WERI-Rb-1 (cell line): ENCODE results near the gene NCEH1.

Experiments used
- DNase-seq: peaks from one replicate; pipeline ENCODE4 v3.0.0-alpha.2; 2020
- H3K27ac ChIP-seq: fragments of 250-450 bp; sonication (Bioruptor Pico); 2 replicates; pipeline ENCODE4 v1.5.1; 2020; ENCODE audit warnings: mild to moderate bottlenecking, moderate library complexity
- H3K27me3 ChIP-seq: fragments of 250-450 bp; sonication (Bioruptor Pico); 2 replicates; pipeline ENCODE4 v1.5.1; 2021; ENCODE audit warnings: mild to moderate bottlenecking, low read depth, moderate library complexity; ENCODE audit not compliant: insufficient read depth, severe bottlenecking
- H3K36me3 ChIP-seq: fragments of 250-450 bp; sonication (Bioruptor Pico); 2 replicates; pipeline ENCODE4 v1.5.1; 2020; ENCODE audit warnings: mild to moderate bottlenecking, moderate library complexity
- H3K4me3 ChIP-seq: 2 replicates; pipeline ENCODE4 v1.5.1; 2011; ENCODE audit warnings: low read depth, mild to moderate bottlenecking, control low read depth, low read length
- H3K9me3 ChIP-seq: fragments of 250-450 bp; sonication (Bioruptor Pico); 2 replicates; pipeline ENCODE4 v1.5.1; 2021; ENCODE audit warnings: mild to moderate bottlenecking, moderate library complexity; ENCODE audit not compliant: severe bottlenecking
- TF ChIP-seq, protein P1 (sequence below): IDR thresholded peaks from 2 replicates; pipeline ENCODE4 v1.5.1; 2011; ENCODE audit warnings: low read depth, mild to moderate bottlenecking, control low read depth, inconsistent platforms, low read length

NCEH1 gene

DNA sequence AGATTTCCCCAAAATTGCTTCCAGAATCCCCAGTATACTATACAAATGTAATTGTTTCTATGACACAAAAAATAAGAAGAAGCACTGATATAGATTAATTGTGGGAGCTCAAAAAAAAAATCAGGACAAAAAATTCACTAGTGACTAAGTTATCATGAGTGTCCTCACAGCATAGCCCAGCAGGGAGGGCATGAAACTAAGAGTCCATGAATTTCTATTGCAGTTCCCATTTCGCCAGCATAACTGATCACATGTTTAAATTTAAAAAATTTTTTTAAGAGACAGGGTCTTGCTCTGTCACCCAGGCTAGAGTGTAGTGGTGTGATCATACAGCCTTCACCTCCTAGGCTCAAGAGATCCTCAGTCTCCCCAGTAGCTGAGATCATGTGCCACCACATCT lies 10.6 kb downstream of the NCEH1 start:
- TF ChIP-seq, protein P1, sequence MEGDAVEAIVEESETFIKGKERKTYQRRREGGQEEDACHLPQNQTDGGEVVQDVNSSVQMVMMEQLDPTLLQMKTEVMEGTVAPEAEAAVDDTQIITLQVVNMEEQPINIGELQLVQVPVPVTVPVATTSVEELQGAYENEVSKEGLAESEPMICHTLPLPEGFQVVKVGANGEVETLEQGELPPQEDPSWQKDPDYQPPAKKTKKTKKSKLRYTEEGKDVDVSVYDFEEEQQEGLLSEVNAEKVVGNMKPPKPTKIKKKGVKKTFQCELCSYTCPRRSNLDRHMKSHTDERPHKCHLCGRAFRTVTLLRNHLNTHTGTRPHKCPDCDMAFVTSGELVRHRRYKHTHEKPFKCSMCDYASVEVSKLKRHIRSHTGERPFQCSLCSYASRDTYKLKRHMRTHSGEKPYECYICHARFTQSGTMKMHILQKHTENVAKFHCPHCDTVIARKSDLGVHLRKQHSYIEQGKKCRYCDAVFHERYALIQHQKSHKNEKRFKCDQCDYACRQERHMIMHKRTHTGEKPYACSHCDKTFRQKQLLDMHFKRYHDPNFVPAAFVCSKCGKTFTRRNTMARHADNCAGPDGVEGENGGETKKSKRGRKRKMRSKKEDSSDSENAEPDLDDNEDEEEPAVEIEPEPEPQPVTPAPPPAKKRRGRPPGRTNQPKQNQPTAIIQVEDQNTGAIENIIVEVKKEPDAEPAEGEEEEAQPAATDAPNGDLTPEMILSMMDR = no peak
- Histone ChIP-seq H3K27me3 (no peaks in the 10 kb centered on the region), H3K27ac (no peak overlapping the region), H3K4me3 (no peak overlapping the region), H3K36me3 (no peaks in the 10 kb centered on the region), H3K9me3 (no peaks in the 10 kb centered on the region)
- DNase-seq = no peak

- Histone ChIP-seq H3K27me3 (no peaks in the 10 kb centered on the region), H3K4me3 (no peak overlapping the region), H3K9me3 (no peaks in the 10 kb centered on the region), H3K36me3 (no peaks in the 10 kb centered on the region), H3K27ac (no peak overlapping the region)
- TF ChIP-seq, protein P1 = no peak
- DNase-seq = no peak
Measured at GRCh38 chr3:172699031-172699430, 11.8 kb downstream of the NCEH1 start.

DNA sequence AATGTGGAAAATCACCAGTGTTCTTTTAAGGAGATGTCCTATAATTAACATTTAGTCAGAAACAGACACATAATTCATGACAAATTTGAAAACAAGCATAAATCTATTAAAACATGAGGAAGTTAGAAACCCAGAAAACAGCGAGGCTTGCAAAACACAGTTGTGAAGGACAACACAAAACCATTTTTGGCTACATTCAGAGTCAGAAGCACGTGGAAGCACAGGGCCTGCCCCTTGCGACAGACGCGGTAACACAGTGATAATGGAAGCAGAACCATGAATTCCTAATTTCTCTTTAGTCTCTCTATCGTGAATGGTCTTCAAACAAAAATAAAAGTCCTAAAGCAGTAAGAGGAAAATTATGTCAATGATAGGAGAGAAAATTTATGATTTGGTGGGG lies 12.2 kb downstream of the NCEH1 start:
- Histone ChIP-seq H3K27me3 (no peaks in the 10 kb centered on the region), H3K36me3 (no peaks in the 10 kb centered on the region), H3K4me3 (no peak overlapping the region), H3K27ac (no peak overlapping the region), H3K9me3 (no peaks in the 10 kb centered on the region)
- TF ChIP-seq, protein P1 = no peak
- DNase-seq = no peak

GRCh38 chr3:172697558-172697957 lies 13.3 kb downstream of the NCEH1 start:
- DNase-seq = no peak
- Histone ChIP-seq H3K4me3 (no peak overlapping the region), H3K27me3 (no peaks in the 10 kb centered on the region), H3K36me3 (no peaks in the 10 kb centered on the region), H3K27ac (no peak overlapping the region), H3K9me3 (no peaks in the 10 kb centered on the region)
- TF ChIP-seq, protein P1 = no peak

- no peaks in the 10 kb centered on the region for H3K36me3 ChIP-seq
- H3K9me3 ChIP-seq = no peaks in the 10 kb centered on the region
- no peak overlapping the region for H3K4me3 ChIP-seq
- no peak overlapping the region for H3K27ac ChIP-seq
- DNase-seq = no peak
- H3K27me3 ChIP-seq = no peaks in the 10 kb centered on the region
- TF ChIP-seq, protein P1 = no peak
Measured at GRCh38 chr3:172696357-172696756, 14.5 kb downstream of the NCEH1 start.

GRCh38 chr3:172694573-172695246 lies 16.2 kb downstream of the NCEH1 start:
- no peak overlapping the region for H3K4me3 ChIP-seq
- no peak for DNase-seq
- no peaks in the 10 kb centered on the region for H3K36me3 ChIP-seq
- TF ChIP-seq, protein P1 = no peak
- H3K27ac ChIP-seq = no peak overlapping the region
- H3K27me3 ChIP-seq = no peaks in the 10 kb centered on the region
- no peaks in the 10 kb centered on the region for H3K9me3 ChIP-seq
